Stimulated activated CD4-positive, alpha-beta T cell treated with anti-CD3 and anti-CD28 coated beads, Interleukin-4, amount 100 ng/mL, for 48 hours (primary cell): ENCODE measurements around the gene MAPK11.

Experiments used
- DNase-seq, 2 donors: peaks; one replicate each; pipeline ENCODE4 v3.0.0-alpha.2; 2020; ENCODE audit warnings: low read depth in 2 of 2

MAPK11 gene

DNA sequence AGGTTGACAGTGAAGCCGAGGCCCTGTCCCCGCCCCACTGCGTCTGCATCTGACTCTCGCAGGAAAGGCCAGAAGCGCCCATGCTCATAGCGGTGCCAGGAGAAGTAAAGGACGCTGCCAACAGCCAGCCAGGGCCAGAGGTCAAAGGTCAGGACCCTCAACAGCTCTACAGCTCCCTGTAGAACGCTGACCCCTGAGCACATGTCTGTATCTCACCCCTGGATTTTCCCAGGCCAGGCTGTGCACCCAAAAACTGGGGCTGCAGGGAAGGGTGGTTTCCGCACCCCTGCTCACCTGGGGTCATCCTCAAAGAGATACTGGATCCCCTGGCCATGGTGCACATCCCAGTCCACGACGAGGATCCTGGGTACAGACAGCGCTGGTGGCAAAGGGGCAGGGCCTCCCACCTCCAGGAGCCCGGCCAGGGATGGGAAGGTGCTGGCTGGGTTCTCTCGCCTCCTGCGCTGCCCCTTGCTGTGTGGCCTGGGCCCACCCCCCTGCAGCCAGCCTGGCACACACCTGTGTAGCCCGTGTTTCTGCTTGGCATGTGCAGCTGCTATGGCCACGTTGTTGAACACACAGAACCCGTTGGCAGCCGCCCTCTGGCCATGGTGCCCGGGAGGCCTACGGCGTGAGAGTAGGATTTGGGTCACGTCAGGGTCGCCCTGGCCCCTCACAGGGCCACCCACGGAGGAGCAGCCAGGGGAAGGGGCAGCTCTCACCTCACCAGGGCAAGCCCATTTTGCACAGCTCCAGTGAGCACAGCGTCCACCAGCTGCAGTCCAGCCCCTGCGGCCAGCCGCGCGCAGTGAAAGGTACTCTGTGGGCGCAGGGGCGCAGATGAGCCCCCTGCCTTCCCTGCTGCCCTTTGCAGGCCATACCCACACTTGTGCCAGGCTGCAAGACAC lies 20.6 kb downstream of the MAPK11 start:
- no peak for DNase-seq

DNA sequence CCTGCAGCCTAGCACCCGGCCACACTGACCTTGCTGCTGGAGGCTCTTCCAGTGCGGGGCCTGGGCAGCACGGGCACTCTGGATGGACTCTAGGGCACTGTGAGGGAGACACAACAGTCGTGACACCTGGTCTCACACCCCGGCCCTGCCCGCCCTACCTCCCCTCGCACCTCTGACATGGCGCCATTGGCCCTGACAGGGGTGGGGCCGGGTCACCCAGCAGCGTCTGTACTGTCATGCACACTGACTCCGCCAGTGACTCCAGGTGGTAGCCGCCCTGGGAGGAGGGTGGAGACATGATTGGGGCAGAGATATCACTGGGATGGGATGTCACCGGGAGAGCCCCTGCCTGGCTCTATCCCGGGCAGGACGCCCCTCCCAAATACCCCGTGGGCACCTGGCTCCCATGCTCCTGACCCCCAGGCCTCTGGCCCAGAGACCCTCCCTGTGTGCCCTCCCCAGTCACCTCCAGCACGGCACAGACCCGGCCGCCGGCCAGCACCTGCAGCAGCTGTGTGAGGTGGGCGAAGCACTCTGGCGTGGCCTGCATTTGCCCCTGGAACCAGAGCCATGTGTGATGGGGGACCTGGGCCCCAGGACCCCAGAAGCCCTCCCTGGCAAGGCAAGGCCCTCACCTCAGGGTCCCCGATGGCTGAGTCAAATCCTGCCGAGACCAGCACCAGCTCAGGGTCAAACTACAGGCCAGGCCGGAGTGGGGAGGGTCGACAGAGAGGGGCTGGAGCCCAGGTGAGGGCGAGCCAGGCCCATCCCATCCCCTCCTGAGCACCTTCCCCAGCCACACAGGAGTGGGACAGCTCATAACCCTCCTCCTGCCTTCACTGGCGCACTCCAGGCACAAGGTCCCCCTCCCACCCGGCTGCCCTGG lies 21.7 kb downstream of the MAPK11 start:
- no peak for DNase-seq

DNA sequence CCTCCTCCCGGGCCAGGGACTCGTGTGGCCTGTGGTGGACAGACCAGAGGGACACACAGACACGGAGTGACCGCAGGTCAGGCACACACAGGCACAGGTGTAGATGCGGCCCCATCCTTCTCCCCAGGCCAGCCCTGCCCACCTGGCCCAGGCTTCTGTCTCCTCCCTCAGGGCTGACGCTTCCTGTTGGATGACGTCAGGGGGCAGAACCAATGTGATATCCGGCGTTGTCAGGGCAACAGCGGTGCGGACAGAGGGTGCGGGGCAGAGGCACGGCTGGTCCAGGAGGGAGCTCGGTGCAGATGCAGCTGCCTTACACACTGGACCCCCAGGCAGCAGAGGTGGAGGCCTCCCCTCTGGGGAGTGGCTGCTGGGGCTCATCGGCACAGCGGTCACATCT lies 22.4 kb downstream of the MAPK11 start:
- no peak for DNase-seq

GRCh38 chr22:50246242-50247175 lies 23.7 kb downstream of the MAPK11 start:
- DNase-seq, result no peak

DNA sequence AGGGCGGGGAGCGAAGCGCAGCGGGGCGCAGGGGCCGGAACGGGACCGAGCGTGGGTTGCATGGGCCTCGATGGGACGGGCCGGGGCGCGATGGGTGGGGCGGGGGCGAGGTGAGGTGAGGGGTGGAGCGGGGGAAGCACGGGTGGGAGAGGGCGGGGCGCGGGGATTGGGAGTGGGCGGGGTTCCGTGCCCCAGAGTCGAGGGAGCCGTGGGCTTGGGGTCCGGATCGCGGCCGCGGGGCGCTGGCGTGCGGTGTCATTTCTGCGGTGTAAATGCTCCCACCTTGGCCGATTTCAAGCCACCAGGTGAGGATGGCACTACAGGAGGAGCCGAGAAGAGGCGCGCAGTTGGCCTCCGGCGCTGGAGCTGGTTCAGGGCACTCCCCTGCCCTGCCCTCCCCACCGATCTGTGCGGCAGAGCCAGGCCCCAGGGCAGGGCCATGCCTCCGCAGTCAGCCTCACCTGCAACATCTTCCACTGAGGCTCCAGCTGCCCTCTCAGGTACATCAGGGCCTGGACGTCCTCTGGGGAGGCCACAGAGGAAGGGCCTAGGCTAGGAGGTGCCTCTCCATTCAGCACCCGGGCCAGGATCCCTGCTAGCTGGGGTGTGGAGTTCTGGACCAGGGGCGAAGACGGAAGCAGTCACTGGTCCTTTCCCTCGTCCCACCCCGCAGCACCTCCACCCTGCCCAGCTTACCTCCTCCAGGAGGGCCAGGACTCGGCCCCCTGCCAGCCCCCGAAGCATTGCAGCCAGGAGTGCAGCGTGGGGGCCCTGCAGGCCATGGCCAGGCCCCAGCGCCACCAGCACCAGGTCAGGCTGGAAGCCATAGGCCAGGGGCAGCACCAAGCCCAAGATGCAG lies 24.7 kb downstream of the MAPK11 start:
- DNase-seq, result no peak

- peak; percentile 87 to 90 for DNase-seq
Observed at GRCh38 chr22:50244420-50245213, 25.6 kb downstream of the MAPK11 start, which contains the start of gene TUBGCP6. TSS of gene TUBGCP6 (minus strand) at chr22:50245023. CDS start at chr22:50244459, 564 bp downstream.

DNA sequence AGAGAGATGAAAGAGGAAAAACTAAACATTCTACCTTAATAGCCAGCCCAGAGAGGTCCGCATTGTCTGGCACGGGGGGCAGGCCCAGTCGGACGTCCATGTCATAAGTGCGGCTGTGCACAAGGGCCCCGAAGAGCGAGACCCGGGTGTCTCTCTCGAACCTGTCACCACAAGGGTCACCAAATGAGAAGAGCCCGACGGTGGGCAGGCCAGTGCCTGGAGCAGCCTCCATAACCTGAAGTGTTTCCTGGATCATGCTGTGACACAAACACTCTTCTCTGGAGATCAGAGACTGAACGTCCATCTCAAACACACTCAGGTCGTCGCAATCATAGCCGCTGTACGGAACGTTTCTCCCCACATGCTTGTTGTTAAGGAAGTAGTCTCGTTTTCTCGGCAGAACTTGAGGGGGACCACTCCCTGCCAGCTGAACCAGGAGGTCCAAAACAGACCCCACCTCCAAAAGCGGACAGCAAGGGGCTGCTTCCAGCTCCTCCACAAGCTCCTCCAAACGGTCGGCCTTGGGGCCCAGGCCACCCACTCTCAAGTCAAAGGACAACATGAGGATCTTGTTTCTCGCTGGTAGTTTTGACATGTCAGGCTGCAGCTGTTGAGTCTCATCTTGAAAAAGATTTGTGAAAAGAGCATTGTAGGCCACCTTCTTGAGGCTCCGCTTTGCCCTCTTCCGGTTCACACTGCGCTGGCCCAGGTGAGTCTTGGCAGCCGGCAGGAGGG lies 26.3 kb downstream of the MAPK11 start:
- DNase-seq, result no peak

- no peak for DNase-seq
Observed at GRCh38 chr22:50242406-50242949, 27.7 kb downstream of the MAPK11 start.

DNA sequence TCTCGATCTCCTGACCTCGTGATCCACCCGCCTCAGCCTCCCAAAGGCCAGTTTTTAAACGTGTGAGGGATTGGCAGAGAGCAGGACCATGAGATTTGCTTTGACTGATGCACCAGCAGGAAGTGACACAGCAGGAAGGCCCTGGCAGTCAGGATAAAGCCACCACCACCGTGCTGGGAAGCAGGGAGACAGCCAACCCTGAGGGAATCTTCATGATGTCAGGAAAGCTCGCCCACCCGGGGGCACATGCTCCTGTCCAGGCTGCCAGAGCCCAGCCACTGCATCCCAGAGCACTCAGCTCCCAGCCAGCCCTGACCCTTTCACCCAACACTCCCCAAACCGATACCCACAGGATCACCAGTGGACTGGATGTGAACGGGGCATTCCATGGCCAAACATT lies 31.4 kb downstream of the MAPK11 start:
- DNase-seq, result no peak

DNA sequence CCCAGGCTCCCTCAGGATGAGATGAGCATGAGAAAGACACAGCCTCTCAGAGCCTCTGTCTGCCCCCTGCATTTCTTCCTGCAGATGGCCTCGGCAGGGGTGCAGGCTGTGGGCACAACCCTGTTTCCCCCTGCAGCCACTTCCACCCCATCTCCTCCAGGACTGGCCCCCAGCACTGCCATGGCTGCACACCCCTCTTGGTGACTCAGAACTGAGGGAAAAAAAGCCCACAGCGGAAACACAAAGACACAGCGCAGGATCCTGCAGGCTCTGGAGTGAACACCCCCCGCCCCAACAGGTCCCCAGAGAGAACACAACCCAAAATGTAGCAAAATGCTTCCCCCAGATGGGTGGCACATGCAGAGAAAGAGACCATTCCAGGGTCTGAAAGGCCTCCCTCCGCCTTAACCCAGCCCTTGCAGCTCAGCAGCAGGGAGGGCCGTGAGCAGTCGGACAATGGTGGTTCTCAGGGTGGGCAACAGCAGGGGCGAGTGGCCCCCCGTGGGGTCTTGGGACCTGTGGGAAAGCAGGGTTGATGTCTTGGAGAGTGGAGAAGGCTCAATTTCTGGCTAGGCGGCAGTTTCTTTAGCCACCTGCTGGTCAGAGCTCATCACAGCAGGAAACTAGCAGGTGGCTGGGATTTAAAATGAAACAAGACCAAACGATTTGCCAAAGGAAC lies 33.3 kb downstream of the MAPK11 start:
- DNase-seq, result no peak

DNA sequence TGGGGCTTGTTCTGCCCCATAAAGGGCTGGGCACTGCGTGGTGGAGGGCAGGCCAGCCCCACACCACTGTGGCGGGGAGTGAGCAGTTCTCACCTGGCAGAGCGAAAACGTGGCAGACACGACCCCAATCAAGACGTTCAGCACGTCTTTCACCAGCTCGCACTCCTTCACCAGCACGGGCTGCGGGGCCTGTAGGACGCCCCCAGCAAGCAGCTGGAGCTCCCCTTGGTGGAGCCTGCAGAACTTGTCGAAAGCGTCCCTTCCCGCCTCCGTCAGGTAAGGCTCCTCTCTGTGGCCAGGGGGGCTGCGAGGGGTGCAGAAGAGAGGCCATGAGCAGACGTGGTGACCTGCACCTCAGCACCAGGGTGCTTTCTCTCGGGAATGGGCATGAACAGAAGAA lies 37.0 kb downstream of the MAPK11 start:
- no peak for DNase-seq

DNA sequence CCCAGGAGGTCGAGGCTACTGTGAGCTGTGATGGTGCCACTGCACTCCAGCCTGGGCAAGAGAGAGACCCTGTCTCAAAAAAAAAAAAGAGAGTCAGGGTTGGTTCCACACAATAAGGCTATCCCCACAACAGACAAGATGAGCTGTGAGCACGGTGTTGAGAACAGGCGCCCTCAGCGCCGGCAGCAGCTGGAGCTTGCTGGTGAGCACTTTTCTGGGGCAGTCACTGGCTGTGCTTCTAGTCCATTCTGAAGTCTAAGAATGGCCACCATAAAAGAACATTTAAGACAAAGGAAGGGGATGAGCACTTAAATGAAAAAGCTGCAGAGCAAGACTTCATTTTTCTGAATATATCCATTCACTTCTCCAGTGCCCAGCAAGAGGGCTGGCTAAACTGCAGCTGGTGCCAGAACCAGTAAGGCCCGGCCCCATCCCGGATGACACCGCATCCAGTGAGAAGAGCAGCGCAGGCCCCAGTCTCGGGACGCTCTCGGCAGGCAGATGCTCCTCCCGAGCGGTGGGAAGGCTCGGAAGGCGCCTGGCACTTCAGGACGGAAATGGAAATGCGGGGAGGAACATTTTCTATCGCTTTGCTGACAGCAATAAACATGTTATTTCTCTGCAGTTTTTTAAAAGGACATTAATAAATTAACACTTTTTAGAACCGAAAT lies 37.6 kb downstream of the MAPK11 start:
- DNase-seq, result no peak

DNA sequence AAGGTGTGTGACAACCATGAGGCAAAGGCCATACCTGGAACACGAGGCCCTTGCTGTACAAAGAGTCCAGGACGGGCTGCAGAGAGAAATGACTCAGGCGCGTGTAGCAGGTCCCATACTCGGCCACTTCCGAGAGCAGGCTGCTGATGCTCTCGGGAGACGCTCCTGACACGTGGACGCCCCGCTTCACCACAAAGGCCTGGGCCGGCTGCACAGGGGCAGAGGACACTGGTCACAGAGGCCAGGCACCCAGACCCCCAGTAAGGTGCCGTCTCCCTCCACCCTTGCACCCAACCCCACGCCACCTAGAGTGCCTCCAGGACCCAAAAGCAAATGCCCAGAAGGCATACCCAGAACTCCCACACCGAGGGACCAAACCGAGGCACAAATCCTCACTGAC lies 40.8 kb downstream of the MAPK11 start:
- DNase-seq, result no peak

- DNase-seq, result no peak
Observed at GRCh38 chr22:50228366-50228765, 41.8 kb downstream of the MAPK11 start.

GRCh38 chr22:50227579-50228215 lies 42.5 kb downstream of the MAPK11 start:
- DNase-seq, result no peak

- no peak for DNase-seq
Observed at GRCh38 chr22:50226875-50227165, 43.4 kb downstream of the MAPK11 start.
